Activated CD8-positive, alpha-beta T cell treated with anti-CD3 and anti-CD28 coated beads for 36 hours (primary cell): ENCODE results near the gene OXSR1. TPM values are rescaled to one million over a fixed set of nuclear protein-coding genes. Genes with fewer than 3 reads are reported as not detected.
"Not testable (repeated sequence)": the region's sequence is repeated elsewhere in the genome, so short reads cannot be mapped to it uniquely, and the experiment has no call there.

Experiments used
- ATAC-seq: fragments of 200-7000 bp; cut with Tn5 transposase; one replicate; pipeline ENCODE4 v1.10.0; 2021; ENCODE audit warnings: mild to moderate bottlenecking, moderate library complexity
- CTCF ChIA-PET: fragments of 350-600 bp; sonication (Branson Sonifier 250); formaldehyde crosslinking; loops from one replicate; lab custom pipeline; 2021; ENCODE audit warnings: antibody characterized with exemption; lab: Charles Lee
- POLR2A ChIA-PET: fragments of 350-600 bp; sonication (Branson Sonifier 250); formaldehyde crosslinking; loops from one replicate; lab custom pipeline; 2021; ENCODE audit warnings: antibody characterized with exemption; lab: Charles Lee
- DNase-seq: peaks from one replicate; pipeline ENCODE4 v3.0.0-alpha.2; 2020
- H3K27ac Mint-ChIP-seq: one replicate; pipeline ENCODE4 v1.8.0; 2021; ENCODE audit warnings: mild to moderate bottlenecking, mixed read lengths
- H3K27me3 Mint-ChIP-seq: one replicate; pipeline ENCODE4 v1.8.0; 2021; ENCODE audit warnings: mixed read lengths
- H3K36me3 Mint-ChIP-seq: one replicate; pipeline ENCODE4 v1.8.0; 2021; ENCODE audit warnings: low read depth, mixed read lengths
- H3K4me1 Mint-ChIP-seq: one replicate; pipeline ENCODE4 v1.8.0; 2021; ENCODE audit warnings: low read depth, mixed read lengths
- H3K4me3 Mint-ChIP-seq: one replicate; pipeline ENCODE4 v1.8.0; 2021; ENCODE audit warnings: mild to moderate bottlenecking, moderate library complexity, mixed read lengths
- H3K9me3 Mint-ChIP-seq: one replicate; pipeline ENCODE4 v1.8.0; 2021; ENCODE audit warnings: mixed read lengths
- CTCF ChIP-seq: fragments of 200-600 bp; IDR thresholded peaks from one replicate; pipeline ENCODE4 v1.8.0; 2022; ENCODE audit warnings: antibody characterized with exemption, mild to moderate bottlenecking
- intact Hi-C: fragments of 100-400 bp; cut with micrococcal nuclease; formaldehyde crosslinking; loops from one replicate; pipeline ENCODE4 v1.10.0; 2022
- total RNA-seq, 2 experiments: library from RNA; stranded (reverse); gene quantifications; one replicate each; pipeline ENCODE4 v1.2.3, GENCODE V29; 2021

OXSR1 gene
- total RNA-seq, 2 experiments from 2014 or later = 56.5 to 57.9 TPM

- Mint-ChIP-seq H3K27ac (no peak overlapping the region), H3K9me3 (peaks cover 15% of the 10 kb centered on the region), H3K36me3 (peaks cover 61% of the 10 kb centered on the region), H3K4me3 (no peak overlapping the region), H3K27me3 (no peaks in the 10 kb centered on the region), H3K4me1 (no peaks in the 10 kb centered on the region)
- TF ChIP-seq CTCF = no peak
- no peak for ATAC-seq
- POLR2A ChIA-PET = no interaction called here
- CTCF ChIA-PET = interaction anchor here (1.0 kb wide), 1 partner anchor 14 kb away, joined by 3 read pairs; no protein-coding TSS in a partner anchor
- intact Hi-C loops = no loop called here
- DNase-seq = no peak
These were observed 67.4 kb downstream of the OXSR1 start for GRCh38 chr3:38232701-38233100.

- POLR2A ChIA-PET = no interaction called here
- CTCF ChIA-PET = interaction anchor here (0.9 kb wide), 1 partner anchor 118 kb away, joined by 3 read pairs; no protein-coding TSS in a partner anchor
- Mint-ChIP-seq H3K4me1 (no peaks in the 10 kb centered on the region), H3K9me3 (peaks cover 24% of the 10 kb centered on the region), H3K36me3 (peaks cover 81% of the 10 kb centered on the region), H3K4me3 (no peak overlapping the region), H3K27ac (no peak overlapping the region), H3K27me3 (no peaks in the 10 kb centered on the region)
- no peak for DNase-seq
- intact Hi-C loops = no loop called here
- no peak for TF ChIP-seq CTCF
- ATAC-seq = no peak
These were observed 70.1 kb downstream of the OXSR1 start for GRCh38 chr3:38235466-38235865.

- Mint-ChIP-seq H3K27me3 (no peaks in the 10 kb centered on the region), H3K36me3 (peaks cover 72% of the 10 kb centered on the region), H3K4me3 (no peak overlapping the region), H3K9me3 (peaks cover 24% of the 10 kb centered on the region), H3K4me1 (peaks cover 2% of the 10 kb centered on the region), H3K27ac (no peak overlapping the region)
- intact Hi-C loops = no loop called here
- CTCF ChIA-PET = interaction anchor here (0.7 kb wide), 1 partner anchor 121 kb away, joined by 3 read pairs; no protein-coding TSS in a partner anchor
- no peak for TF ChIP-seq CTCF
- POLR2A ChIA-PET = no interaction called here
- no peak for ATAC-seq
- no peak for DNase-seq
These were observed 73.2 kb downstream of the OXSR1 start for GRCh38 chr3:38238416-38239008.

DNA sequence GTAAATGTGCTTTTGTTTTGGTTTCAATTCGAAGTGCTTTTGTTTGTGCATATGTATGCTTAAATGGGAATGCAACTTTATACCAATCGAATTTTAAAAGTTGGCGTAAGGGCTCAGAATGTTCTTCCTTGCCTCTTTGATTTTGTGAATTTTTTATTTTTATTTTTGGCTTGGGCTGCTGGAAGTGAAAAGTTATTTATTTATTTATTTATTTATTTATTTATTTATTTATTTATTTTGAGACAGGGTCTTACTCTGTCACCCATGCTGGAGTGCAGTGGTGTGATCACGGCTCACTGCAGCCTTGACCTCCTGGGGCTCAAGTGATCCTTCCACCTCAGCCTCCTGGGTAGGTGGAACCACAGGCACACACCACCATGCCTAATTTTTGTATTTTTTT is 77.5 kb downstream of the OXSR1 start:
- H3K27me3 Mint-ChIP-seq, CTCF ChIA-PET, H3K4me3 Mint-ChIP-seq, H3K9me3 Mint-ChIP-seq, intact Hi-C loops, POLR2A ChIA-PET, H3K27ac Mint-ChIP-seq, DNase-seq, ATAC-seq, H3K4me1 Mint-ChIP-seq: not testable (repeated sequence)
- H3K36me3 Mint-ChIP-seq = peaks cover 53% of the 10 kb centered on the region

DNA sequence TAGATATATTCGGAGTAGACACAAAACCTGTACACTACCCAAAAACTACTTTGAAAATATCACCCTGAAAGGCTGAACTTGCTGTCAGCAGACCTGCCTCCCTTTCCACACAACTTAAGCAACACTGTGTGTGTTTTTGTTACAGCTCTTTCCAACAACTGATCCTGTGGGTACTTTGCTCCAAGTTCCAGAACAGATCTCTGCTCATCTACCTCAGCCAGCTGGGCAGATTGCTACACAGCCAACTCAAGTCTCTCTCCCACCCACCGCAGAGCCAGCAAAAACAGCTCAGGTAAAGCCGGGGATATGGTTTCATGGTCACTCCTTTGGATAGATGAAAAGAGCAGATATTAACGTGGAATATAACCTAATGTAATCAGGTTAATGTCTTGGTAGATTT is 80.6 kb downstream of the OXSR1 start:
- ATAC-seq (no peak), DNase-seq (no peak)
- no peak for TF ChIP-seq CTCF
- Mint-ChIP-seq H3K4me3 (no peak overlapping the region), H3K27ac (no peak overlapping the region), H3K9me3 (no peaks in the 10 kb centered on the region), H3K4me1 (peaks cover 5% of the 10 kb centered on the region), H3K27me3 (no peaks in the 10 kb centered on the region), H3K36me3 (peaks cover 30% of the 10 kb centered on the region)
- ChIA-PET CTCF (no interaction called here), POLR2A (interaction anchor here (1.2 kb wide), 1 partner anchor 21 kb away, joined by 3 read pairs; no protein-coding TSS in a partner anchor)
- intact Hi-C loops = no loop called here
